PC-9 (cell line): ENCODE measurements around the gene COX17. TPM values are rescaled to one million over a fixed set of nuclear protein-coding genes. Genes with fewer than 3 reads are reported as not detected.
A peak's percentile ranks its signal among the peaks of the same experiment; 100 is the strongest.

ENCODE experiments used
- BruUV-seq: library from RNA; stranded (reverse); fragments of 400-500 nt; replicated peaks from 2 replicates; lab custom pipeline; 2021; lab: Mats Ljungman, UMichigan
- CTCF ChIA-PET: fragments of 300-600 bp; sonication (Branson Sonifier 250); formaldehyde crosslinking; loops from one replicate; lab custom pipeline; 2022; ENCODE audit warnings: antibody characterized with exemption; lab: Charles Lee
- POLR2A ChIA-PET: fragments of 300-600 bp; sonication (Branson Sonifier 250); formaldehyde crosslinking; loops from one replicate; lab custom pipeline; 2022; ENCODE audit warnings: antibody characterized with exemption; ENCODE audit not compliant: unreplicated experiment; lab: Charles Lee
- DNase-seq, 2 experiments: peaks; one replicate each; pipeline versions ENCODE4 v3.0.0 to v3.0.0-alpha.2; 2015 to 2022; ENCODE audit warnings: mixed read lengths in 1 of 2
- H2AFZ ChIP-seq: fragments of 200-600 bp; sonication (generic); 2 replicates; pipeline ENCODE4 v1.8.1; 2017; ENCODE audit warnings: antibody characterized with exemption
- H3F3A ChIP-seq: fragments of 200-600 bp; sonication (generic); 2 replicates; pipeline ENCODE4 v1.8.1; 2017; ENCODE audit warnings: antibody characterized with exemption, mild to moderate bottlenecking, low read depth; ENCODE audit not compliant: insufficient read depth
- H3K27ac ChIP-seq: fragments of 200-600 bp; sonication (generic); 2 replicates; pipeline ENCODE4 v1.6.1; 2016; ENCODE audit warnings: mixed run types
- H3K27me3 ChIP-seq: fragments of 200-600 bp; sonication (generic); 2 replicates; pipeline ENCODE4 v1.6.1; 2016; ENCODE audit warnings: low read depth, mixed run types; ENCODE audit not compliant: insufficient read depth
- H3K36me3 ChIP-seq: fragments of 200-600 bp; sonication (generic); 2 replicates; pipeline ENCODE4 v1.6.1; 2016; ENCODE audit warnings: low read depth, mixed run types
- H3K4me1 ChIP-seq: fragments of 200-600 bp; sonication (generic); replicated peaks from 2 replicates; pipeline ENCODE4 v1.6.1; 2016; ENCODE audit warnings: mixed run types; ENCODE audit not compliant: insufficient read depth
- H3K4me2 ChIP-seq: fragments of 200-600 bp; sonication (generic); 2 replicates; pipeline ENCODE4 v1.6.1; 2017; ENCODE audit warnings: mixed run types
- H3K4me3 ChIP-seq: fragments of 200-600 bp; sonication (generic); 2 replicates; pipeline ENCODE4 v1.6.1; 2016; ENCODE audit warnings: mixed run types
- H3K79me2 ChIP-seq: fragments of 200-600 bp; sonication (generic); 2 replicates; pipeline ENCODE4 v1.6.1; 2017; ENCODE audit warnings: low read depth, mixed run types
- H3K9me2 ChIP-seq: fragments of 200-600 bp; sonication (generic); 2 replicates; pipeline ENCODE4 v1.8.1; 2017; ENCODE audit warnings: mild to moderate bottlenecking; ENCODE audit not compliant: insufficient read depth
- H3K9me3 ChIP-seq: fragments of 200-600 bp; sonication (generic); 2 replicates; pipeline ENCODE4 v1.8.1; 2016; ENCODE audit warnings: low read depth; ENCODE audit not compliant: insufficient read depth
- H4K20me1 ChIP-seq: fragments of 200-600 bp; sonication (generic); 2 replicates; pipeline ENCODE4 v1.8.1; 2017; ENCODE audit not compliant: insufficient read depth
- CTCF ChIP-seq: fragments of 200-600 bp; sonication (generic); conservative IDR thresholded peaks from 2 replicates; pipeline ENCODE4 v1.6.1; 2017; ENCODE audit warnings: mixed run types, antibody characterized with exemption, mild to moderate bottlenecking, moderate library complexity
- EZH2 ChIP-seq: fragments of 200-600 bp; sonication (generic); IDR thresholded peaks from 2 replicates; pipeline ENCODE4 v1.8.0; 2017; ENCODE audit warnings: antibody characterized with exemption, low read depth
- intact Hi-C: fragments of 100-400 bp; cut with micrococcal nuclease; formaldehyde crosslinking; loops from one replicate; pipeline ENCODE4 v1.10.0; 2022; ENCODE audit not compliant: unreplicated experiment
- total RNA-seq: library from RNA; stranded (reverse); gene quantifications from 2 replicates; pipeline ENCODE4 v1.2.3, GENCODE V29; 2021

COX17 gene
- total RNA-seq, 1 experiment from 2014 or later, result 61.4 TPM

GRCh38 chr3:119690043-119690656, 12.9 kb upstream of the COX17 start:
- no TSS peak for BruUV-seq
- POLR2A ChIA-PET, result no interaction called here
- DNase-seq, result no peak

GRCh38 chr3:119683421-119683820, 6.2 kb upstream of the COX17 start:
- no peak for DNase-seq
- Histone ChIP-seq H3F3A (no peaks in the 10 kb centered on the region), H3K9me2 (no peaks in the 10 kb centered on the region), H3K27me3 (no peaks in the 10 kb centered on the region), H3K4me1 (no peaks in the 10 kb centered on the region), H3K4me3 (no peak overlapping the region), H2AFZ (no peak overlapping the region), H3K36me3 (no peaks in the 10 kb centered on the region), H3K27ac (no peak overlapping the region), H4K20me1 (no peaks in the 10 kb centered on the region), H3K4me2 (no peak overlapping the region), H3K9me3 (no peaks in the 10 kb centered on the region), H3K79me2 (no peaks in the 10 kb centered on the region)
- no TSS peak for BruUV-seq
- TF ChIP-seq EZH2 (no peak), CTCF (no peak)
- CTCF ChIA-PET, result interaction anchor here (0.6 to 1.0 kb wide), 2 partner anchors 500 to 1470 kb away, joined by 3 to 4 read pairs; no protein-coding TSS in a partner anchor
- intact Hi-C loops, result no loop called here
- POLR2A ChIA-PET, result no interaction called here

More at GRCh38 chr3:119690043-119690656, 12.9 kb upstream of the COX17 start:
- Histone ChIP-seq H3K27me3 (no peaks in the 10 kb centered on the region), H3F3A (no peaks in the 10 kb centered on the region), H4K20me1 (no peaks in the 10 kb centered on the region), H3K9me2 (no peaks in the 10 kb centered on the region; the same call in 1 of the 2 replicates), H3K4me1 (no peaks in the 10 kb centered on the region), H3K9me3 (no peaks in the 10 kb centered on the region), H3K4me3 (no peak overlapping the region), H3K27ac (no peak overlapping the region), H2AFZ (no peak overlapping the region; the same call in 1 of the 2 replicates), H3K4me2 (no peak overlapping the region), H3K36me3 (no peaks in the 10 kb centered on the region), H3K79me2 (no peaks in the 10 kb centered on the region)
- CTCF ChIA-PET, result no interaction called here
- intact Hi-C loops, result no loop called here
- no peak for TF ChIP-seq EZH2
- peak; percentile 69 for TF ChIP-seq CTCF

GRCh38 chr3:119681279-119681678, 4.1 kb upstream of the COX17 start:
- H3K4me3 ChIP-seq, result no peak overlapping the region
- no peaks in the 10 kb centered on the region for H3K9me2 ChIP-seq
- BruUV-seq, result no TSS peak
- peak; percentile 62 for TF ChIP-seq CTCF
- no peak for TF ChIP-seq EZH2
- no peaks in the 10 kb centered on the region for H3K27me3 ChIP-seq
- ChIA-PET POLR2A (no interaction called here), CTCF (no interaction called here)
- peaks cover 7% of the 10 kb centered on the region for H3K4me1 ChIP-seq
- H3F3A ChIP-seq, result no peaks in the 10 kb centered on the region
- no peak overlapping the region for H3K27ac ChIP-seq
- intact Hi-C loops, result loop anchor here (1.0 to 2.0 kb wide), 3 partner anchors 502 to 797 kb away; no protein-coding TSS in a partner anchor
- DNase-seq, result no peak
- no peak overlapping the region for H2AFZ ChIP-seq
- H4K20me1 ChIP-seq, result no peaks in the 10 kb centered on the region
- H3K36me3 ChIP-seq, result no peaks in the 10 kb centered on the region
- H3K4me2 ChIP-seq, result no peak overlapping the region
- peaks cover 4% of the 10 kb centered on the region for H3K79me2 ChIP-seq
- no peaks in the 10 kb centered on the region for H3K9me3 ChIP-seq
